Measurements from ENCODE around the gene PICK1. TPM values are rescaled to one million over a fixed set of nuclear protein-coding genes. Genes with fewer than 3 reads are reported as not detected.

PICK1 gene
- total and polyA plus RNA-seq, 2 donors (not counting 3 experiments of a cell fraction or from before 2014, with no cell fraction given) = 18.0 to 20.8 TPM

GRCh38 chr22:38080474-38080849 lies 23.3 kb downstream of the PICK1 start:
- H4K20me1 ChIP-seq (replicated peaks; ENCODE audit: control insufficient read depth, extremely low read depth, insufficient read depth, low read length) = no peaks in the 10 kb centered on the region
- H3K4me3 ChIP-seq (replicated peaks in 1 of 3; ENCODE audit: insufficient read depth in 1 of 3, low read depth in 1 of 3, low read length in 3 of 3) = no peak overlapping the region
- intact Hi-C loops (cut with micrococcal nuclease) (no loop called here), dilution Hi-C loops (cut with MboI; ENCODE audit: extremely low pct_ligation_motif_present, low sequenced_read_pairs) (no loop called here)
- H2AFZ ChIP-seq (ENCODE audit: low read depth, low read length) = peak overlapping the region; percentile 60
- CTCF ChIA-PET = no interaction called here
- peaks cover 9 to 12% of the 10 kb centered on the region in 2 experiments for H3K27me3 ChIP-seq (ENCODE audit: control insufficient read depth in 2 of 2, insufficient read depth in 2 of 2, low read length in 2 of 2)
- FAIRE-seq (no peak), DNase-seq (ENCODE audit: low read depth, low spot score) (no peak)
- POLR2A ChIA-PET = no interaction called here
- no peak overlapping the region for H3K27ac ChIP-seq (ENCODE audit: insufficient read depth, low read depth, low read length)
- TF ChIP-seq MYC (IDR thresholded peaks at IDR 0.05; ENCODE audit: low read depth, low read length) (no peak), MAX (IDR thresholded peaks at IDR 0.05; ENCODE audit: insufficient read depth, insufficient read length) (no peak), POLR2AphosphoS5 (IDR thresholded peaks at IDR 0.05; ENCODE audit: insufficient read depth, low read depth, low read length) (no peak), GATA2 (IDR thresholded peaks at IDR 0.05; ENCODE audit: insufficient read depth, insufficient read length, low read depth, low read length) (no peak), FOS (IDR thresholded peaks at IDR 0.05; ENCODE audit: borderline replicate concordance, insufficient read depth, low read length) (no peak), EZH2 (IDR thresholded peaks at IDR 0.05; ENCODE audit: borderline replicate concordance, low read depth, low read length, severe bottlenecking) (no peak), POLR2A (IDR thresholded peaks at IDR 0.05; ENCODE audit: low read depth, low read length) (no peak)
- no peaks in the 10 kb centered on the region for H3K79me2 ChIP-seq (ENCODE audit: control insufficient read depth, insufficient read depth, low read length)
- no peaks in the 10 kb centered on the region for H3K36me3 ChIP-seq (ENCODE audit: control insufficient read depth in 2 of 2, extremely low read depth in 1 of 2, insufficient read depth in 2 of 2, low read length in 2 of 2)
- H3K9me1 ChIP-seq (replicated peaks; ENCODE audit: control insufficient read depth, extremely low read depth, insufficient read depth, low read length) = no peaks in the 10 kb centered on the region
- BruUV-seq (replicated peaks) = no TSS peak
- H3K4me2 ChIP-seq (ENCODE audit: insufficient read depth, low read length) = no peak overlapping the region
- H3K9me3 ChIP-seq (replicated peaks; ENCODE audit: control insufficient read depth, insufficient read depth, low read length) = no peaks in the 10 kb centered on the region
- no peak overlapping the region for H3K9ac ChIP-seq (replicated peaks; ENCODE audit: extremely low read depth, insufficient read depth, low read length)
- peaks cover 5% of the 10 kb centered on the region for H3K4me1 ChIP-seq (ENCODE audit: control insufficient read depth, extremely low read depth, insufficient read depth, low read length)

- Histone ChIP-seq H3K4me2 (ENCODE audit: insufficient read depth, low read length) (peak overlapping the region; percentile 23), H3K4me1 (ENCODE audit: control insufficient read depth, extremely low read depth, insufficient read depth, low read length) (peaks cover 5% of the 10 kb centered on the region), H4K20me1 (replicated peaks; ENCODE audit: control insufficient read depth, extremely low read depth, insufficient read depth, low read length) (no peaks in the 10 kb centered on the region), H3K4me3 (replicated peaks in 1 of 3; ENCODE audit: insufficient read depth in 1 of 3, low read depth in 1 of 3, low read length in 3 of 3) (peak overlapping the region in 1 of 3 experiments; percentile 11), H3K36me3 (ENCODE audit: control insufficient read depth in 2 of 2, extremely low read depth in 1 of 2, insufficient read depth in 2 of 2, low read length in 2 of 2) (no peaks in the 10 kb centered on the region), H3K9me3 (replicated peaks; ENCODE audit: control insufficient read depth, insufficient read depth, low read length) (no peaks in the 10 kb centered on the region), H3K27me3 (ENCODE audit: control insufficient read depth in 2 of 2, insufficient read depth in 2 of 2, low read length in 2 of 2) (peaks cover 9 to 12% of the 10 kb centered on the region in 2 experiments), H3K9me1 (replicated peaks; ENCODE audit: control insufficient read depth, extremely low read depth, insufficient read depth, low read length) (no peaks in the 10 kb centered on the region), H3K9ac (replicated peaks; ENCODE audit: extremely low read depth, insufficient read depth, low read length) (no peak overlapping the region), H3K79me2 (ENCODE audit: control insufficient read depth, insufficient read depth, low read length) (no peaks in the 10 kb centered on the region), H3K27ac (ENCODE audit: insufficient read depth, low read depth, low read length) (no peak overlapping the region), H2AFZ (ENCODE audit: low read depth, low read length) (peak overlapping the region; percentile 60)
- FAIRE-seq (peak; percentile 40), DNase-seq (ENCODE audit: low read depth, low spot score) (peak; percentile 43)
- TF ChIP-seq EZH2 (IDR thresholded peaks at IDR 0.05; ENCODE audit: borderline replicate concordance, low read depth, low read length, severe bottlenecking) (peak; percentile 38), FOS (IDR thresholded peaks at IDR 0.05; ENCODE audit: borderline replicate concordance, insufficient read depth, low read length) (no peak), MAX (IDR thresholded peaks at IDR 0.05; ENCODE audit: insufficient read depth, insufficient read length) (peak; percentile 40), GATA2 (IDR thresholded peaks at IDR 0.05; ENCODE audit: insufficient read depth, insufficient read length, low read depth, low read length) (no peak), JUN (IDR thresholded peaks at IDR 0.05; ENCODE audit: borderline replicate concordance, insufficient read depth, insufficient read length, low read depth) (no peak), CTCF (IDR thresholded peaks at IDR 0.05; ENCODE audit: extremely low read depth in 1 of 2, insufficient read depth in 1 of 2, low read depth in 1 of 2, low read length in 2 of 2) (no peak), MYC (IDR thresholded peaks at IDR 0.05; ENCODE audit: low read depth, low read length) (no peak)
- BruUV-seq (replicated peaks) = no TSS peak
- CTCF ChIA-PET = interaction anchor here (1.2 kb wide), 1 partner anchor 157 kb away, joined by 3 read pairs; no protein-coding TSS in a partner anchor
- POLR2A ChIA-PET = no interaction called here
- intact Hi-C loops (cut with micrococcal nuclease) = no loop called here
- dilution Hi-C loops (cut with MboI; ENCODE audit: extremely low pct_ligation_motif_present, low sequenced_read_pairs) = no loop called here
Measured at GRCh38 chr22:38080850-38081635, 23.8 kb downstream of the PICK1 start.
